22Rv1 (cell line): ENCODE results near the gene ANKRD40.

Experiments
- CTCF ChIP-seq: fragments of 450-650 bp; IDR thresholded peaks from 2 replicates; pipeline ENCODE4 v1.5.1; 2017; ENCODE audit warnings: mild to moderate bottlenecking
- ZFX ChIP-seq: fragments of 450-650 bp; IDR thresholded peaks from 2 replicates; pipeline ENCODE4 v1.6.1; 2017; ENCODE audit warnings: antibody characterized with exemption, borderline replicate concordance

GRCh38 chr17:50665838-50666237 lies 41.9 kb downstream of the ANKRD40 start:
- TF ChIP-seq CTCF (no peak), ZFX (no peak)
